ENCODE measurements around the gene MARK1.

GRCh38 chr1:220511785-220512184 lies 16.2 kb upstream of the MARK1 start:
- no peak for TF ChIP-seq CTCF (IDR thresholded peaks at IDR 0.05)
- TF ChIP-seq TCF12 (IDR thresholded peaks at IDR 0.05), result no peak
- TF ChIP-seq SIN3A (IDR thresholded peaks at IDR 0.05; ENCODE audit: borderline replicate concordance, low read depth, low read length), result no peak
- TF ChIP-seq NFIC (IDR thresholded peaks at IDR 0.05; ENCODE audit: borderline replicate concordance), result no peak

Measured in SK-N-SH (cell line).